ENCODE data around the gene ZNF160.
"Not testable (repeated sequence)": the region's sequence is repeated elsewhere in the genome, so short reads cannot be mapped to it uniquely, and the experiment has no call there.

The ZNF160 gene

DNA sequence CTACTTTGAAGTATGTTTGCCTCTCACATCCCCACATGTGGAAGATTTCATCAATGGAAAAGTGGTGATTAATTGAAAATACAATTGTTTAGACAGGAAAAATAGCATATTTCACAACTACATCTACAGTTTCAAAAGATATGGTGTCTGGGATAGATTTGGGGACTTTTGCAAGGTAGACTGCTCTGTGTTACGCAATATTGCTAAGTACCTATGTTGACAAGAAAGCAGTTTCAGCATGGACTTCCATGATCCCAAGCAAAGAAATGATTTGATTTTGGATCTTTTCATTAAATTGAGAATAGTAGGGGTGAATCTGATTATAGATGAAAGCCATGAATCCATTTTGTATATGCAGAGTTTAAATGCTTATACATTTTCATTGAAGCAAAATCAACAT lies 10.5 kb downstream of the ZNF160 start:
- DNase-seq (ENCODE audit: low read depth in 2 of 2) = no peak

- DNase-seq (ENCODE audit: low read depth in 2 of 2) = no peak
Measured at GRCh38 chr19:53091413-53092254, 11.6 kb downstream of the ZNF160 start.

DNA sequence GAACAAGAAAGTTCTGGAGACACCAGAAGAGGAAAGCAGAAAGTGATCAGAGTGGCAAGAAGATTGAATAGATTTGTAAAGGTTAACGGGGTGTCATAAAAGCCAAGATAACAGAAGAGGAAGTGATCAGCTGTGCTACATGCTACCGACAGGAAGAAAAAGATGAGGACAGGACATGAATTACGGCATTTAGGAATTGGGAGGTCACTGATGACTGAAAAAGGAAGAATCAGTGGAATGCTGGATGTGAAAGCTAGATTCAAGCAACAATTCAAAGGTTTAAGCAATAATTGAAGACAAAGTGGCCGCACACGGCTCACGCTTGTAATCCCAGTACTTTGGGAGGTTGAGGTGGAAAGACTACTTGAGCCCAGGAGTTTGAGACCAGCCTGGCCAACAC lies 15.1 kb downstream of the ZNF160 start:
- DNase-seq (ENCODE audit: low read depth in 2 of 2) = no peak

DNA sequence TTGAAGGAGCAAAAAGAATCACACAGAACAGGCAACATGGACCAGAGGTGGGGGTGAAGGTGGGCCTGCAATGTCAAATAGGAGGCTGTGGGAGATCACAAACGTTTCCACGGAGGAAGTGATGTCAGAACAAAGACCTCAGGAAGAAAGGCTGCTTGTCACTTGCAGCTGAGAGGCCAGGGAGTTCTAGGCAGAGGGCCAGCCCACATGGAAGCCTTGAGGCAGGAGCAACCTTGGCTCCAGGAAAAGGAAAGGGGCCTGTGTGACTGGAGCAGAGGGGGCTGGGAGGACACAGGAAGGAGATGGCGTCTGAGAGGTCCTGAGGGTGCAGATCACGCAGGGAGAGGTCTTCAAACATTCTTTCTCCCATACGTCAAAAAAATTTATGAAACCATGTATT lies 16.3 kb downstream of the ZNF160 start:
- no peak for DNase-seq (ENCODE audit: low read depth in 2 of 2)

GRCh38 chr19:53085496-53085895 lies 17.7 kb downstream of the ZNF160 start:
- no peak for DNase-seq (ENCODE audit: low read depth in 2 of 2)

DNA sequence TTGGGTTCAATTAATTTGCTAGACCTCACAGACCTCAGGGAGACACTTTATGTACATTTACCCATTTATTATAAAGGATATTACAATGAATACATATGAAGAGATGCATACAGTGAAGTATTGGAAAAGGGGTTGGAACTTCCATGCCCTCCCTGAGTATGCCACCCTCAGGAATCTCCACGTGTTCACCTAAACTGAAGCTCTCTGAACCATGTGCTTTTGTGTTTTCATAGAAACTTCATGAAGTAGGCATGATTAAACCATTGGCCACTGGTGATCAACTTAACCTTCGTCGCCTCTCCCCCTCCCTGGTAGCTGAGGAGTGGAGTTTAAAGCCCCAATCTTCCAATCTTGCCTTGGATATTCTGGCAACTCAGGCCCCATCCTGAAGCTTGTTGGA lies 20.3 kb downstream of the ZNF160 start:
- no peak for DNase-seq (ENCODE audit: low read depth in 2 of 2)

- DNase-seq (ENCODE audit: low read depth in 2 of 2) = no peak
Measured at GRCh38 chr19:53079313-53079924, 23.8 kb downstream of the ZNF160 start.

DNA sequence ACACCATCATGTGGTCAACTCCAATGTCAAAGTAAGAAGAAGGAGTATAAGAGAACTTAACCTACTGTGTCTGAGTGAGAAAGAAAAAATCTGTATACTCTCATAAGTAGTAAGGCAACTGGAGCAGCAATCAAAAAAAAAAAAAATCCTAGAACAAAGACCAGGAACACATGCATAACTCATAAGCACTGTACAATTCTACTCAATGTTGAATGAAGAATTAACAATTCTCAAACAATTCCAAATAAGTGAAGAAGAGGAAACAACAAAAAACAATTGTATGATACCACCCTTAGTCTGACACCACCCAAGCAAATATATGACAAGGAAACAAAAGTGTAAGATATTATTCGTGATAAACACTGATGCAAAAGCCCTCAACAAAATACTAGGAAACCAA lies 24.6 kb downstream of the ZNF160 start:
- no peak for DNase-seq (ENCODE audit: low read depth in 2 of 2)

DNA sequence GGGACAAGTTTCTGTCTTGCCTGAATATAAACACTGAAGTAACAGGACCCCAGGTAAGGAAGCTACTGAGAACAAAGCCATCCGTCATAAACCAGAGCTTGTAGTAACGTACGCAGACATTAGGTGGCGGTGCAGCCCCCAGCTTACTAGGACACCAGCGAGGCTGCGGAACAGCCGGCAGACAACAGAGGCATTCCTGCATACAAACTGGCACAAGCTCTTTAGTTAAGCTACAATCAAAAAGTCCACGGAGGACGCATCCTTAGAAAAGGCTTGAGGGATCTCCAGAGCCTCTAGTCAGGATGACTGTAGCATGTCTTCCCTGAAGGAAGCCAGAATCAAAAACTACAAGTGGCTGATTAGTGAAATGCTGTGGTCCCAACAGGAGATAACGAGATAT lies 26.2 kb downstream of the ZNF160 start:
- DNase-seq (ENCODE audit: low read depth in 2 of 2) = no peak

DNA sequence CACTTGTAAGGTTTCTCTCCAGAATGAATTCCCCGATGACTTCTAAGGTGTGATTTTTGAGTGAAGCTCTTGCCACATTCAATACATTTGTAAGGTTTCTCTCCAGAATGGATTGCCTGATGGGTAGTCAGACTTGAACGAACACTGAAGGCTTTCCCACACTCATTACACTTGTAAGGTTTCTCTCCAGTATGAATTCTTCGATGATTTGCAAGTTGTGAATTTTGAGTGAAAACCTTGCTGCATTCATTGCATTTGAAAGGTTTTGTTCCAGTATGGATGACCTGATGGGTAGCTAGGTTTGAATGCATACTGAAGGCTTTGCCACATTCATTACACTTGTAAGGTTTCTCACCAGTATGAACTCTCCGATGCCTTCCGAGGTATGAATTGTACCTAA lies 34.4 kb downstream of the ZNF160 start:
- DNase-seq (ENCODE audit: low read depth in 2 of 2) = no peak

GRCh38 chr19:53068199-53068598 lies 35.0 kb downstream of the ZNF160 start:
- no peak for DNase-seq (ENCODE audit: low read depth in 2 of 2)

- DNase-seq (ENCODE audit: low read depth in 2 of 2) = no peak
Measured at GRCh38 chr19:53057904-53058580, 45.2 kb downstream of the ZNF160 start.

GRCh38 chr19:53055117-53055516 lies 48.1 kb downstream of the ZNF160 start:
- DNase-seq (ENCODE audit: low read depth in 2 of 2) = no peak

- DNase-seq (ENCODE audit: low read depth in 2 of 2) = no peak
Measured at GRCh38 chr19:53047379-53047778, 55.8 kb downstream of the ZNF160 start.

- no peak for DNase-seq (ENCODE audit: low read depth in 2 of 2)
Measured at GRCh38 chr19:53045536-53045935, 57.7 kb downstream of the ZNF160 start.

- DNase-seq (ENCODE audit: low read depth in 2 of 2) = no peak
Measured at GRCh38 chr19:53041366-53041765, 61.9 kb downstream of the ZNF160 start.

GRCh38 chr19:53037101-53038097 lies 65.8 kb downstream of the ZNF160 start:
- DNase-seq (ENCODE audit: low read depth in 2 of 2) = no peak

DNA sequence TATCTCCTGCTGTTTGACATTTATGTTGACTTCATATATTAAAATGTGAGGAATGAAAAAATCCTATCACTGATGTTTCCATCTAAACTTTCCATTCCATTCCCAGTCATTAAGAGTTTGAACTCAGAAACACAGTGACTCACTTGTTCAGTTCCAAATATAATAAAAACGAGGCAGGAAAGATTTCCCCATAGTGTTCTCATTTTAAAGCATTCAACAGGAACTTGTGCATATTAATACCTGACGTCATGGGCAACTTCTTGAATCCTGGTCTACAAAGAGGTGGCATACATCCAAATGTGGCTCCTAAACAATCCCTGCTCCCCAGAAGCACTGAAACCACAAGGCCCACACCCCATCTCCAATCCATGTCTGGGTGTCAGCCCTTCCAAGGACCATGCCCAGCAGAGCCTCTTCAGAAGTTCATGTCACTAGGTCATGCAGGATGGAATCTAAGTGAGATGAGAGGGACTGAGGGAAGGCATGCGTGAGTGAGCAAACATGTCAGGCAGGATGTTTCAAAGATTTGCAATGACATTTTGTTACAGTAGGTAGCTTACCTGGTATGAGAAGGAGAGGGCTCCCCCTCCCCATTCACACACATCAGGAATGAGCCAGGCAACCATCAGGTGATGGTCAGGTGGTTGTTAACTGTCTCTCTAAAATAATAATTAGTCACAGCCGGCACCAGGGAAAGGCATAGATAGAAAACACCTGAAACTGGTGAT lies 68.1 kb downstream of the ZNF160 start:
- no peak for DNase-seq (ENCODE audit: low read depth in 2 of 2)

DNA sequence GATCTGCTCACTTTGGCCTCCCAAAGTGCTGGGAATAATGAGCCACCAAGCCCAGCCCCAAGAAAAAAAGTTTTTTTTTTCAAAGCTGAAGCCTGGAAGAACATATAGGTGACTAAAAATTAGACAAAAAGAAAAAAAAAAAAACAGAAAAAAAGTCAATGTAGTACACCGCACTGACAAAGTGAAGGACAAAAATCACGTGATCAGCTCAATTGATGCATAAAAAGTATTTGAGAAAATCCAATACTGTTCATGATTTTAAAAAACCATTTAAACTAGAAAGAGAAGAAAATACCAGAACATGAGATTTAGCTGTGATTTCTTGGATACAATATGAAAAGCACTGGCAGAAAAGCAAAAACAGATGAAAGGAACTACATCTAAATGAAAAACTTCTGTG lies 69.2 kb downstream of the ZNF160 start:
- no peak for DNase-seq (ENCODE audit: low read depth in 2 of 2)

DNA sequence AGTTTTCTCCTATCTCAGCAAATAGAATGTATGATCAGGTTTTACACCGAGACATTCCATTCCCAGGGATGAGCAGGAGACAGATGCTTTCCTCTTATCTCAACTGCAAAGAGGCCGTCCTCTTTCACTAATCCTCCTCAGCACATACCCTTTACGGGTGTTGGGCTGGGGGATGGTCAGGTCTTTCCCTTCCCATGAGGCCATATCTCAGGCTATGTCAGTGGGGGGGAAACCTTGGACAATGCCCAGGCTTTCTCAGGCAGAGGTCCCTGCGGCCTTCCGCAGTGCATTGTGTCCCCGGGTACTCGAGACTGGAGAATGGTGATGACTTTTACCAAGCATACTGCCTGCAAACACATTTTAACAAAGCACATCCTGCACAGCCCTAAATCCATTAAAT lies 74.9 kb downstream of the ZNF160 start:
- DNase-seq (ENCODE audit: low read depth in 2 of 2) = not testable (repeated sequence)

GRCh38 chr19:53019684-53020083 lies 83.5 kb downstream of the ZNF160 start:
- DNase-seq (ENCODE audit: low read depth in 2 of 2) = no peak

Measured in stimulated activated CD4-positive, alpha-beta T cell treated with anti-CD3 and anti-CD28 coated beads, Interleukin-1b, Interleukin-23, amount 100 ng/mL, for 1 hour (primary cell).